Activated T-helper 9 cell treated with anti-CD3 and anti-CD28 coated beads, Interleukin-2, amount 50 U/mL, for 16 hours (primary cell): ENCODE measurements around the gene XYLT2.
A peak's percentile ranks its signal among the peaks of the same experiment; 100 is the strongest.

Experiments
- DNase-seq: peaks from one replicate; pipeline ENCODE4 v3.0.0-alpha.2; 2020; ENCODE audit warnings: low read depth

Gene XYLT2

DNA sequence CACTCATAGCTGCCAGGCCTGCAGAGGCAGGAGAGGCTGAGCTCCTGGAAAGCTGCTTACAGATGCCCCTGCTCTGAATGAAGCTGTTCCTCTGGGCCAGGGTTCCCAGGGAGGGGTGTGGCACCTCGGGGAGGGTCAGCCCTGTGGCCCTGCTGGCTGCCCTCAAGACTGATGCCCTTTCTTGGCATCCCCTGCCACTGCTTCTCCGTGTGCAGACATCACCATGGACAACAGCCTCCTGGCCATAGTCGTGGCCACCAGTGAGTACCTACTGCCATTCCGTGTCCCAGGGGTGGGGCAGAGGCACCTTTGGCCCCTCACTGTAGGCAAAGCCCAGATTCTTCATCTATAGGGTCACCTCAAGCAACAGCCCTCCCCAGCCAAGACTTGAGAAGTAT is 18.1 kb downstream of the XYLT2 start:
- no peak for DNase-seq

DNA sequence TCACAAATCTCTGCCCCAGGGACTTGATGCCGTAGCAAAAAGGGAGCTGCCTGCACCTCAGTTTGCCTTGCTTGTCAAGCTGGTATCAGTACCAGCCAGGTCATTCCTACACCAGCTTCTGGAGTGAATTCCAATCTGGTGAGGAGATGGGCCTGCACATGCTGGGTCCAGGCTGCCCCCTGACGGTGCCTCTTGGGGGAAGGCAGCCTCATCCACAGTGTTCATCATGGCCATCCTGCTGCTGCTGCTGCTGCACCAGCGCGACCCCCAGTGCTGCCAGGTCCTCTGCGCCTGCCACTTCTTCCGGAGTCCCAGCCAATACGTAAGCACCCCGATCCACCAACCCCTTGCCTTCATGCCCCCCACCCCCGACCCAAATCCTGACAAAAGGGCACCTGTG is 18.8 kb downstream of the XYLT2 start:
- no peak for DNase-seq

DNA sequence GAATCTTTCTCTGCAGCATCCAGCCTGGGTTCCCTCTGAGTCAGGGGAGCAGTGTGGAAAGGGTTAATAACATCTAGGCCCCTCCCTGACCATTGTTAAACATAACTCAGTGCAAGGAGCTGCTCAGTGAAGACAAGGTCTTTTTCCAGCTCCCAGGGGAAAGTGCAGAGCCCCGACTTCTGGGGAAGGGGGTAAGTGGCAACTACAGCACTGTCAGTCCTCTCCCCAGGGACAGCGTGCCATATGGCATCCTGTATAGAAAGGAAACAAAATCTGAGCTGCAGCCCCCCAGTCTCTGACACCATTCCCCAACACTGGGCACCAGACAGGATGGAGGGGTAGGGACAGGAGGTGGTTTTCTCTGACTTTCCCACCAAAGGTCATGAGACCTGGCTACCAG is 19.2 kb downstream of the XYLT2 start:
- no peak for DNase-seq

DNA sequence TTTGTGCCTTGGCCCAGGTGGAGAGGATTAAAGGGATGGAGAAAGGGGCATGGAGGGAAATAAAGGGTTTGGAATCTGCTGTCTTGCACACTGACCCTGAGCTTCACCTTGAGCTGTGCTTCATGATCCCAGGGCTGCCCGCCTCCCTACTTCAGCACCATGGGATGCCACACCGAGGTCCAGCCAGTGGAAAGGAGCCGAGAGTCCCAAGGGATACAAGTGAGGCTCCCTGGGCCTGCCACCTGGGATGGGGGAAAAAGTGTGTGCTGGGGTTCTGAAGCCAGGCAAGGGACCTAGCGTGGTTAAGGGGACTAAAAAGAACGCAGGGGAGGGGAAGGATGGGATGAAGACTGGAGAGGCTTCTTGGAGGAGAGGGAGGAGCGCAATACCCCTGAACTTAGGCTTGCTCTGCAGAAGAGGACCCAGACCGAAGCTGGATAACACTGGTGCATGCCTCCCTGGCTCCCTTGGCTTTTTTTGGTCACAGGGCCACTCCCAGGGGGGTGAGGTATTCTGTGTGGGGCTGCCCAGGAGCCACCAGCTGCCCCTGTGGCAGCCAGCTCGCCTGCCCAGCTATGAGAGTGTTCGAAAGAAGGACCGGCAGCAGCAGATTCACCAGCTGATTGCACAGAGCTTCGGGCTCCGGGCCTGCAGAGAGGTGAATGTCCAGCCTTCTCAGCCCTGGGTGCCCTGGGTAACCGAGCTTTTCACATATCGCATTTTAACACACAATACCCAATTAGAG is 19.9 kb downstream of the XYLT2 start:
- no peak for DNase-seq

DNA sequence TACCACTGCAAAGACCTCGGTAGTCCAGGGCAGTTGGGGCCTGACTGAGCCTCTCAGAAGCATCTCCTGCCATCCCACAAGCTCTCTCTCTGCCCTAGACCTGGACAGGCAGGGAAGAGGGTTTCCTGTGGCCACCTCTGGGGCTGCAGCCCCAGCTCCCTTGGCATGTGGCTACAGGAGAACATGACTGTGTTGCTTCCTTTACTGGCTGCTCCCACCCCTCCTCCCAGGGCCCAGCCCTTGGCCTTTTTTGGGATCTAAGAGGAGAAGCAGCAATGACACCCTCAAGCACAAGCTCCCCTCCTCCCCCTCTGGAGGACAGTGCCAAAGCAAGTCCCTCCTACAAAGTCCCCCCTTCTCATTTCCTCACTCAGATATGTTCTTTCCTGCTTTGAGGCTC is 21.5 kb downstream of the XYLT2 start:
- no peak for DNase-seq

DNA sequence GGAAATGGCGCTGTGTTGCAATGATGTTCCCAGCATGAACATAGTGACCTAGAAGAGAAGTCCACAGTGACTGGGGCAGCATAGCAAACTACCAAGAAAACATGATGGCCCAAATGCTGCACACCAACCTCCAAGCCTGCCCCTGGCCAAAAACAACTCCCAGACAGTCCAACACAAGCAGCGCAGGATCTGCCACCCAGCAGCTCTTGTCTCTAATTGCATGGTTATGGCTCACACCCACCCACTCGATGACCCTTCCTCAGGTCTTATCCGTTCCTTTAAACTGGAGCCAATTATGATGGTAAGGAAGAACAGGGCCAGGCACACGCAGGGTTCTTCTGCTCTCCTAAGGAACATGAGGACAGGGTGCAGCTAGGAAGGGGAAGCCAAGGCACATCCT is 24.1 kb downstream of the XYLT2 start:
- DNase-seq: no peak

DNA sequence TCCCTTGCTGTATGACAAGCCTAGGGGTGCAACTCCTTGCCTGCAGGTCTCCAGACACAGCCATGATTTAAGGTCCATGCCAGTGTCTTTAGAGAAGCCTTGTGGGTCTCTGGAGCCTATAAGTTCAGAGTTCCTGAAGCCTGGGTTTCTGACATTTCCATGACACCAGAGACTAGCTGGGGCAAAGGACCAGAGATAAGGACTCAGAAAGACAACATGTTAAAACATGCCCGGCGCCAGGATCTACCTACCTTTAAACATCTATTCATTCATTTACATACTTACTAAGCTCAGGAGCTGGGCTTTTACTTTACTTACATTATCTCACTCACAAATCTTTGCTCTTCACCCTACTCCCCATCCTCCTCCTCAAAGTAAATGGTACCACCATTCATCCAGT is 25.6 kb downstream of the XYLT2 start:
- no peak for DNase-seq

DNA sequence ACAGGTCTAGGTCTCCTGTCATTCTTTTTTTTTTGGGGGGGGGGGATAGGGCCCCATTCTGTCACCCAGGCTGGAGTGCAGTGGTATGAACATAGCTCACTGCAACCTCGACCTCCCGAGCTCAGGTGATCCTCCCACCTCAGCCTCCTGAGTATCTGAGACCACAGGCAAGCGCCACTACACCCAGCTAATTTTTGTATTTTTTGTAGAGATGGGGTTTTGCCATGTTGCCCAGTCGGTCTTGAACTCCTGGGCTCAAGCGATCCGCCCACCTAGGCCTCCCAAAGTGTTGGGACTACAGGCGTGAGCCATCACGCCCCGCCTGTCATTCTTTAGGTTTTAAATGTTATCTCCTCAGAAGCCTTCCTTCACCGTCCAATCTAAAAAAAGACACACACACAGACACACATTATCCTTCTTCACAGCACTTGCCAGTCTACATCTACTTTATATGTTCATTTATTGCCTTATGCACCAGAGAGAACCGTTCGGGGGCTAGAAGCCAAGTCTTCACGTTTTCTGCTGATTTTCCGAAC is 26.4 kb downstream of the XYLT2 start:
- no peak for DNase-seq

DNA sequence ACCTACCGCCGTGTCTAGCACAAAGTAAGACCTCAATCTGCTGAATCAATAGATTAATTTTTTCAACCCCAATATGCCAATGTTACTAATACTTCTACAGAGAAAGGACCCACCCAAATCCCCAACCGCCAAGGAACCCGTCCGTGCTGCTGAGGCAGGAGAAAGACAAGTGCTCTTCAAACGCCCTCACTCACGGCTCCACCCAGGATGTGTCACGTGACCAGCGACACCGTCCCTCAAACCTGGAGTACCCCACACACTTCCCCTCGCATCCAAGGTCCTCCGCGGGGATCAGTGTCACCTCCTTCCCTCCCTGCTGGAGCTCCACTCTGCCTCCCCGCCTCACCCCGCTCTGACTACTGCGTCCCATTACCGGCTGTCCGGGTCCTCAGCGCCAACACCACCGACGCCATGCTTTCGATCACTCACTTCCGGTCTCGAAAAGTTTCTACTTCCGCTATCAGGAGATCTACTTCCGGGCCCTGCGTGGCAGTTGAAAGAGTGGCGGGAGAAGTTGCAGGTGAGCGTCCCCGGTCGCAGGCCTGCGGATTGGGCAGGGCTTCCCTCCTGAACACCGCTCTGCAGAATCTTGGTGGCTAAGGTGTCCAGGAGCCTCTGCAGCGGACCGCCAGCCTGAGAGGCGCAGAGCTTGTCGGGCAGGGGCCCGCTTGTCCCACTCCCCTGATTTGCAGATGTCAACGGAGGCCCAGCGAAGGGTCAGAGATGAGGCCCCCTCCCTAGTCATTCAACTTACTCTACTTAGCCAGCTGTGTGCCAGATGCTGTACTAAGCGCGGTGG is 27.0 kb downstream of the XYLT2 start, which contains the start of the genes EME1 and MRPL27:
Gene EME1, plus strand, starts transcription at position 472 of the 799 bp plus-strand sequence. CDS start 1,980 bp downstream, outside the sequence.
Gene MRPL27, minus strand, starts transcription at position 427 of the 799 bp plus-strand sequence. Its CDS starts 14 bp downstream, at position 413.
- DNase-seq: peak; percentile 76

DNA sequence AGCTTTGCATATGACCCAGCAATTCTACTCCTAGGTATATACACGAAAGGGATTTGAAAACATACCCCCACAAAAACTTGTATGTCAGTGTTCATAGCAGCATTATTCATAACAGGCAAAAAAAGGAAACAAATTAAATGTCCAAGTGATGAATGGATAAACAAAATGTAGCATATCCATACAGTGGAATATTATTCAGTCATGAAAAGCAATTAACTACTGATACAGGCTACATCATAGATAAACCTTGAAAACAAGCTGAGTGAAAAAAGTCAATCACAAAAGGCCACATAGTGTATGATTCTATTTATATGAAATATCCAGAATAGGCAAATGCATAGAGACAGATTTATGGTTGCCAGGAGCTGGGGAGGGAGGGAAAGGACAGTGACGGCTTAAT is 27.8 kb downstream of the XYLT2 start:
- no peak for DNase-seq

DNA sequence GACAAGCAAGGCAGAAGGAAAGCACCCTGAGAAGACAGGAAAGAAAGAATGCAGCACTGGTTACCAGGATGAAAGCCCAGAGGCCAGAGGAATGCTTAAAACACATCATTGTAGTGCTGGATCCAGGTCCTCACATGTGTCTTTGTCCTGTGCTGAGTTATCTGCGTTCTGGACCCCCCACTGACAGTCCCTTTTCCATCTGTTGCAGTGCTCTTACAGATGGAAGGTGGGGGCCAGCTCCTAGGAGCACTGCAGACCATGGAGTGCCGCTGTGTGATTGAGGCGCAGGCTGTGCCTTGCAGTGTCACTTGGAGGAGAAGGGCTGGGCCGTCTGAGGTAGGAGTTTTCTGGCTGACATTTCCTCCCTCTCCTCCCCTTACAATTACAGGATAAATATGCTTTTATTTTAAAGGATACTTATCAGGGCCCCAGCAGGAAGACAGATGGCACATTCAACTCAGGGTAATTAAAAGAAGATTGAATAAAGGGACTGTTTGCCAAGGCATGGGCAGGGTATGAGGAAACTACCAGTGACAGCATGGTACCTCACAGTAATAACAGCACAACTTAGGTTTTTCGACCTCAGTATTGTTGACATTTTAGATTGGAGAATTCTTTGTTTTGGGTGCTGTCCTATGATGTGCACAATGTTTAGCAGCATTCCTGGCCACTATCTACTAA is 30.1 kb downstream of the XYLT2 start:
- no peak for DNase-seq

DNA sequence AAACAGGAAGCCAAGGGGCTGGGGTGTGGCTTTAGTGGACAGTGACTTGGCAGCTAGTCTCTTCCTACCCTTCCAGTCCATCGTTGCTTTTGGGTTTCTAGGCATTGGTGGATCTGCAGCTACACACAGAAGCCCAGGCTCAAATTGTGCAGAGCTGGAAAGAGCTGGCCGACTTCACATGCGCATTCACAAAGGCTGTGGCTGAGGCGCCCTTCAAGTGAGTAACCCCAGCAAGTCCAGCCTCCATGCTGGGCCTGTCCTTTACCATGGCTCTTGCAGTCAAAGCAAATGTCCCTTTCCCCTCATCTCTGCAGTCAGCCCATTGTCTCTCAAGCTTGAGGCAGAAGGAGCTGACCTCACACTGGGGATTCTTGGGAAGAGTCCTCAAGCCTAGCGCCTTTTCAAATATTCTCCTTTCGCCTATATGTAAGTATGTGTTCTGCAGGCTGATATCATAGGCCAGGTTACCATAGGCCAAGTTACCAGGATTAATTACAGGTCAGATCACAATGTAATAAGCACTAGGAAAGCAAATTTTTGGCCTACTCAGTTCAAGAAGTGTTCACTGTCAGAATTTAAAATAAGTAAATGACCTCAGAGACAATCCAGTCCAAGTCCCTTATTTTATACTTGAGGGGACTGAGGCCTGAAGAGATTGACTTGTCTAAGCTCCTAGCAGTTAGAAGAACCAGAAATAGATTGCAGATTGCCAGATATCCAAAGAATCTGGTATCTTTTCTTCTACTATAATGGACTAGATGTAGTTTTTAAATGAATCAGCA is 33.6 kb downstream of the XYLT2 start:
- DNase-seq: no peak

DNA sequence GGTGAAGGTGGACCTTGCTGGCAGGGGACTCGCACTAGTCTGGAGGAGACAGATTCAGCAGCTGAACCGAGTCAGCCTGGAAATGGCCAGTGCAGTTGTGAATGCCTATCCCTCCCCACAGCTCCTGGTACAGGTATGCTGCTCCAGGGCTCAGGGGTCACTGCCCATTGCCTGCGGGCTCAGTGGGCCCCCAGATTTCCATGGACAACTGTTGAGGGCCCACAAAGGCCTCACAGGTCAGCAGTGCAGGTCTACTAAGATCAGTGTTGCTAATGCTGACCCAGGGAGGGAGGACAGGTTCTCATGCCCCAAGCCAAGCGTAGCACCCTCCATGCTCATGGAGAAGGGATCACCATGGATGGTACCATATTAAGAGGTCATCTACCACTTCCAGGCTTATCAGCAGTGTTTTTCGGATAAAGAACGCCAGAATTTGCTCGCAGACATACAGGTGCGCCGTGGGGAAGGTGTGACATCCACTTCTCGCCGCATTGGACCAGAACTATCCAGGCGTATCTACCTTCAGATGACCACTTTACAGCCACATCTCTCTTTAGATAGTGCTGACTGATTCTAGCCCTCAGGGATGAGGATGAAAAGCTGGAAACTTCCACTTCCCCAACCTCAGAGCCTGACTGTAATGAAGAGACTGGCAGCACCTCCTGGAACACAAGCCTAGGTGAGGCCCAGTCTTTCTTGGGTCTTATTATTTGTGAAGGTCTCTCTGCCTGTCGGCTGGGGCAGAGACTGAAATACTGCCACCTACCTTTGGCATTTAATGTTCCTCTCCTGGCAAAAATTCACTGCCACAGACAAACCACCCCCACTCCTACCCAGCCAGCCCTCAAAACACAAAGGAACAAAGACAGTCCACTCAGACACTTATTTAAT is 34.7 kb downstream of the XYLT2 start:
- no peak for DNase-seq

DNA sequence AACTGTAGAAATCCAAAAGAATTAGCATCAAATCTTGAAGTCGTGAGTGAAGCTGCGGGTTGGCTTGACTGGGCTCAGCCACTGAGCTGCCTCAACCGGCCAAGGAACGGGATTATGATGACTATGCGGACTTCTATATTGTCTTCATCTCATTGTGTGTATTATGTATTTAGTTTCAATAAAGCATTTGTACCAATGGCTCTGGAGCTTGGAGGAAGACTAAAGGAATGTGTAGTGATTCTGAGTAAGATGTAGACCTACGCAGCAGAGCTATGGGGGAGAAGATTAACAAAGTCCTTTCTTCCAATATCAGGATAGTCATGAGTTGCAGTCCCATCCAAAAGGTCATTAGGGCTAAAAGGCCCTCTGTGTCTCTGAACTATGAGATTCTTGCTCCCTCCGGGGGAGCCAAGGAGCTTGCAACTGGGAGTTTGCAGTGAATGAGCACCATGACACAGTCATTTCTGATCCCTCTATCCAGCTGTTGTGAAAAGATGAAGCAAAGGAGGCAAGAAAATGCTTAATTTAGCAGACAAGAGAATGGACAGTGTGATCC is 35.4 kb downstream of the XYLT2 start:
- DNase-seq: no peak

DNA sequence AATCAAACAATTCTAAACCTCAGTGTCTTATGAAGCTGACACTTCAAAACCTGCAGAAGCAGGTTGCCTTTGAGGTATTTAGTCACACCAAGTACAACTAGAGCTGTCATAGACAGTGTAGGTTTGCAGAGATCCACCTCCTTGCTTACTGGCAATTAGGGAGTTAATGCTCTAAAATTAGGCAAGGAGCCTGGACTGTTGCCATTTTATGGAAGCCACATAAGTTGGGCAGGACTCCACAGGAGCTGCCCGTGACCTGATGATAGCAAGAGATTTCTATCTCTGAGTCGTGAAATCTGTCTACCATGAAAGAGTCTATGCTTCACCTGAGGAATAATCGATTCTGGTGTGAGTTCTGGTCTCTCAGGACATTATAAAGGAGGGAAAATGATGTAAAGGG is 36.0 kb downstream of the XYLT2 start:
- no peak for DNase-seq

DNA sequence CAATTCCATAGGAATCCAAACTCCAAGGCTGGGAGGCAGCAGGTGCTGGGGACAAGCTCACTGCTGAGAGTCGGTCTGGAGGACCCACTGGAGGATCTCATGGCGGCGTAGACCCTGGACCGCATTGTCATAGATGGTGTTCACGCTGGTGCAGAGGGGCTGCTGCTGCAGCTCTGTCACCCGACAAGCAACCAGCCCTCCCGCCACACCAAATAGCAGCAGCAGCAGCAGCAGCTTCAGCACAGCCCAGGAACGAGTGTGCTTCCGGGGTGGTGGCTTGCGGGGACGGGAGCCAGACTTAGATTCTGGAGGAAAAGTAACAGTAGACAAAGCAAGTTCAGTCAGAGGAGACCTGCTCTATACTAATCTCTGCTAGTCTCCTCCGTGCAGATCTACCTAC is 37.0 kb downstream of the XYLT2 start:
- DNase-seq: no peak

DNA sequence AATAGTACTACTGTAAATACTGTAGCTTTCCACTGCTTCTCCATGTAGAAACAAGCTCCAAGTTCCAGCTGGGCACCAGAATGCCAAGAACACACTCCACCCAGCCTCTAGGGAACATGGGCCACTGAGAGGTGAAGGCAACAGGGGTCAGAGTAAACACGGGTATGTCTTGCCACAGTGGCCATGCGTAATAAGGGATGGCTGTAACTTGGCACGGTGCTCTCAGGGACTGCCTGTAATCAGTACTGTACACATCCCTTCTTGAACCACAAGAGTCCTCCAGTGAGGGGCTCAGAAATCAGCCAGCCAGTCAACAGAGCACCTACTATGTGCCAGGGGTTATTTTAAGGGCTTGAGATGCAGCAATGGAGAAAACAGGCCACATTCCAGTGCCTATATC is 40.6 kb downstream of the XYLT2 start:
- no peak for DNase-seq

DNA sequence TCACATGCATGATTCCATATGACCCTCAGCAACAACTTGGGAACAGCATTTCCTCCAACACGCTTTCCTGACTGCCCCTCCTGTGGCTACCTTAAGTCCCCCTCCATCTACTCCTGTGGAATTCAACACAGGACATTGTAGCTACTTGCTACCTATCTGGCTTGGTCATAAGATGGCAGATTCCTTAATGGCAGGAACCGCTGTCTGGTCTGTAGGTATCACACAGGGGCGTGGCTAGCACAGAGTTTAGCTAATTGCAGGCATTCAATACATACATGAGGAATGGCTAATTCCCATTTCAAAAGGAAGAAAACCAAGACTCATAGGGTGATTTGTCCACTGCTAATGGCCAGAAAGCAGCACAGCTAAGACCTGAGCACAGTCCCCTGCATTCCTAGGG is 42.8 kb downstream of the XYLT2 start:
- no peak for DNase-seq

DNA sequence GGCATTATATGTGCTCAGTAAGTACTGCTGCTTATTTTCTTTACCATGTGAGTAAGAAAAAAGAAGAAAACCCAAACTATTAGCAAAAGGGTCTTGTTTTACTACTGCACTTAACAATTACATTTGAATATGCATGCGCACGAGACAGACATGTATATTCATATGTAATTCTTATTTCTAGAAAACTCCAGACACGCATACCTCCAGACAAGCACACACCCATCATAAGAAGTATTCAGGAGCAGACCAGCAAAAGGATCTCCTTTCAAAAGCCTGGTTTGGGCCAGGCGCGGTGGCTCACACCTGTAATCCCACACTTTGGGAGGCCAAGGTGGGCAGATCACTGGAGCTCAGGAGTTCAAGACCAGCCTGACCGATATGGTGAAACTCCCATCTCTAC is 43.6 kb downstream of the XYLT2 start:
- DNase-seq: no peak

DNA sequence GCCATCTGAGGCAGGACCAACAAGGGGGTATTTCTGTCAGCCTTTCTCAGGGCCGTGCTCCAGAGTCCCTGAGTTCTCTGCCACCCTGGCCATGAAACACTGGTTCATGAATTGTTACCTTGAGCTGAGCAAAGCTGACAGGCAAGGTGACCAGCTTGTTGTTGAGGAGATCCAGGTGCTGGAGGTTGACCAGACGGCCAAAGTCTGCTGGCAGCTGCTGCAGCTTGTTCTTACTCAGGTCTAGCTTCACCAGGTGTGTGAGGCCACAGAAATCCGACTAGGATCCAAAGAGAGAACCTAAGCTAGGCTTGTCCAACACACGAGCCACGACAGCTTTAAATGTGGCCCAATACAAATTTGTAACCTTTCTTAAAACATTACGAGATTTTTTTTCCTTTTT is 46.7 kb downstream of the XYLT2 start:
- no peak for DNase-seq
